NCI-H146 treated with DMSO at 0.1 percent for 48 hours (cell line): ENCODE data around the gene CDC14B.
"Not testable (repeated sequence)": the region's sequence is repeated elsewhere in the genome, so short reads cannot be mapped to it uniquely, and the experiment has no call there.

Source experiments
- DNase-seq: peaks from one replicate; lab custom pipeline; 2025; ENCODE audit not compliant: unreplicated experiment; lab: John Stamatoyannopoulos, UW

CDC14B gene

GRCh38 chr9:96550659-96551058, 69.0 kb downstream of the CDC14B start:
- DNase-seq = no peak

- not testable (repeated sequence) for DNase-seq
Observed at GRCh38 chr9:96543131-96543530, 76.5 kb downstream of the CDC14B start.

GRCh38 chr9:96540106-96540505, 79.5 kb downstream of the CDC14B start:
- DNase-seq = no peak

GRCh38 chr9:96532173-96532572, 87.5 kb downstream of the CDC14B start:
- no peak for DNase-seq

- no peak for DNase-seq
Observed at GRCh38 chr9:96524764-96525163, 94.9 kb downstream of the CDC14B start.

GRCh38 chr9:96524045-96524444, 95.6 kb downstream of the CDC14B start:
- DNase-seq = no peak

- DNase-seq = no peak
Observed at GRCh38 chr9:96523374-96523773, 96.3 kb downstream of the CDC14B start.

GRCh38 chr9:96522366-96522765, 97.3 kb downstream of the CDC14B start:
- DNase-seq = no peak

GRCh38 chr9:96519787-96520186, 99.9 kb downstream of the CDC14B start:
- DNase-seq = no peak

- no peak for DNase-seq
Observed at GRCh38 chr9:96519095-96519494, 100.5 kb downstream of the CDC14B start.

- DNase-seq = no peak
Observed at GRCh38 chr9:96515621-96516470, 103.8 kb downstream of the CDC14B start.

- no peak for DNase-seq
Observed at GRCh38 chr9:96514800-96515158, 104.9 kb downstream of the CDC14B start.

- DNase-seq = no peak
Observed at GRCh38 chr9:96514108-96514799, 105.4 kb downstream of the CDC14B start.

- DNase-seq = no peak
Observed at GRCh38 chr9:96513622-96514021, 106.0 kb downstream of the CDC14B start.

GRCh38 chr9:96512240-96512639, 107.4 kb downstream of the CDC14B start:
- no peak for DNase-seq

GRCh38 chr9:96510258-96510657, 109.4 kb downstream of the CDC14B start:
- DNase-seq = no peak

- DNase-seq = no peak
Observed at GRCh38 chr9:96509848-96510247, 109.8 kb downstream of the CDC14B start.

GRCh38 chr9:96509026-96509425, 110.6 kb downstream of the CDC14B start:
- DNase-seq = no peak

GRCh38 chr9:96508227-96508940, 111.3 kb downstream of the CDC14B start:
- no peak for DNase-seq

- no peak for DNase-seq
Observed at GRCh38 chr9:96505316-96505991, 114.2 kb downstream of the CDC14B start.

GRCh38 chr9:96503918-96504317, 115.7 kb downstream of the CDC14B start:
- no peak for DNase-seq
